WTC11 (cell line): ENCODE results near the gene FAM13B.

Source experiments
- CDX4 ChIP-seq: fragments of 250-450 bp; sonication (Bioruptor Pico); IDR thresholded peaks from 2 replicates; pipeline ENCODE4 v1.9.0; 2021; ENCODE audit warnings: moderate library complexity, mild to moderate bottlenecking, inconsistent platforms, borderline replicate concordance
- CREB1 ChIP-seq: sonication (generic); formaldehyde crosslinking; IDR thresholded peaks from 2 replicates; pipeline ENCODE4 v1.8.0; 2023; ENCODE audit warnings: mild to moderate bottlenecking, missing genetic modification reagents
- E2F1 ChIP-seq: sonication (generic); formaldehyde crosslinking; IDR thresholded peaks from 2 replicates; pipeline ENCODE4 v1.8.0; 2022; ENCODE audit warnings: mild to moderate bottlenecking, missing genetic modification reagents
- FOXJ3 ChIP-seq: sonication (generic); formaldehyde crosslinking; IDR thresholded peaks from 2 replicates; pipeline ENCODE4 v1.9.0; 2021; ENCODE audit warnings: missing genetic modification reagents, mild to moderate bottlenecking, borderline replicate concordance
- GTF2I ChIP-seq: fragments of 250-450 bp; sonication (Bioruptor Pico); conservative IDR thresholded peaks from 2 replicates; pipeline ENCODE4 v1.4.0; 2021; ENCODE audit warnings: mild to moderate bottlenecking
- MXD4 ChIP-seq: fragments of 250-450 bp; sonication (Bioruptor Pico); IDR thresholded peaks from 2 replicates; pipeline ENCODE4 v1.8.0; 2021; ENCODE audit warnings: mild to moderate bottlenecking, moderate library complexity, borderline replicate concordance
- NR2C2 ChIP-seq: sonication (generic); formaldehyde crosslinking; IDR thresholded peaks from 2 replicates; pipeline ENCODE4 v1.8.0; 2022; ENCODE audit warnings: mild to moderate bottlenecking, missing genetic modification reagents
- SMAD4 ChIP-seq: sonication (generic); formaldehyde crosslinking; IDR thresholded peaks from 2 replicates; pipeline ENCODE4 v1.8.0; 2022; ENCODE audit warnings: mild to moderate bottlenecking, missing genetic modification reagents
- USF2 ChIP-seq: sonication (generic); formaldehyde crosslinking; IDR thresholded peaks from 2 replicates; pipeline ENCODE4 v1.8.1; 2023; ENCODE audit warnings: mild to moderate bottlenecking, missing genetic modification reagents, moderate library complexity
- TF ChIP-seq, protein P1 (sequence below): fragments of 200-600 bp; IDR thresholded peaks from 2 replicates; pipeline ENCODE4 v1.8.0; 2022; ENCODE audit warnings: antibody characterized with exemption
- TF ChIP-seq, protein P2 (sequence below): sonication (generic); formaldehyde crosslinking; IDR thresholded peaks from 2 replicates; pipeline ENCODE4 v1.8.1; 2023; ENCODE audit warnings: mild to moderate bottlenecking, missing genetic modification reagents, borderline replicate concordance
- TF ChIP-seq, protein P3 (sequence below): fragments of 250-450 bp; sonication (Bioruptor Pico); IDR thresholded peaks from 2 replicates; pipeline ENCODE4 v1.8.0; 2021; ENCODE audit warnings: mild to moderate bottlenecking
- TF ChIP-seq, protein P4 (sequence below): sonication (generic); formaldehyde crosslinking; IDR thresholded peaks from 2 replicates; pipeline ENCODE4 v1.8.0; 2022; ENCODE audit warnings: mild to moderate bottlenecking, missing genetic modification reagents
- TF ChIP-seq, protein P5 (sequence below): sonication (generic); formaldehyde crosslinking; IDR thresholded peaks from 2 replicates; pipeline ENCODE4 v1.8.1; 2022; ENCODE audit warnings: low read depth, missing genetic modification reagents, borderline replicate concordance

DNA sequence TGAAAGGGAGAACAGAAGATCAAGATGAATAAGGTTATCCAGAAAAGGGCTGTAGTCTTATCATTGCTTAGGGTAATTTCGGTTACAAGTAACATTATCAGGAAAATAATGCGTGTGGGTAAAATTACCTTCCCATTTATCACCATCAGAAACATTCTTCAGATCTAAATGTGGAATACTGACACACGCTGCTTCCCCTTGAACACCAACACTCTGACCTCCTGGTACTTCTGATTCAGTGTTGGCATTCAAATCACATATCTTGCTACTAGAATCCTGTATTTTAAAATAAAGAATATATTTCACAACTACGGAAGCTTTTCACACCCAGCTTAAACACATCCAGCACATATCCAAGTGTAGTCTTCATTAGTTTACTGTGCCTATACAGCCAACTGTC, 73.4 kb downstream of the FAM13B start:
- TF ChIP-seq E2F1 (CRISPR knock-in tag) (no peak), MXD4 (no peak), USF2 (CRISPR knock-in tag) (no peak), NR2C2 (no peak), FOXJ3 (CRISPR knock-in tag) (no peak), CREB1 (no peak), SMAD4 (CRISPR knock-in tag) (no peak), GTF2I (CRISPR knock-in tag) (no peak), CDX4 (no peak)
- TF ChIP-seq, protein P1, sequence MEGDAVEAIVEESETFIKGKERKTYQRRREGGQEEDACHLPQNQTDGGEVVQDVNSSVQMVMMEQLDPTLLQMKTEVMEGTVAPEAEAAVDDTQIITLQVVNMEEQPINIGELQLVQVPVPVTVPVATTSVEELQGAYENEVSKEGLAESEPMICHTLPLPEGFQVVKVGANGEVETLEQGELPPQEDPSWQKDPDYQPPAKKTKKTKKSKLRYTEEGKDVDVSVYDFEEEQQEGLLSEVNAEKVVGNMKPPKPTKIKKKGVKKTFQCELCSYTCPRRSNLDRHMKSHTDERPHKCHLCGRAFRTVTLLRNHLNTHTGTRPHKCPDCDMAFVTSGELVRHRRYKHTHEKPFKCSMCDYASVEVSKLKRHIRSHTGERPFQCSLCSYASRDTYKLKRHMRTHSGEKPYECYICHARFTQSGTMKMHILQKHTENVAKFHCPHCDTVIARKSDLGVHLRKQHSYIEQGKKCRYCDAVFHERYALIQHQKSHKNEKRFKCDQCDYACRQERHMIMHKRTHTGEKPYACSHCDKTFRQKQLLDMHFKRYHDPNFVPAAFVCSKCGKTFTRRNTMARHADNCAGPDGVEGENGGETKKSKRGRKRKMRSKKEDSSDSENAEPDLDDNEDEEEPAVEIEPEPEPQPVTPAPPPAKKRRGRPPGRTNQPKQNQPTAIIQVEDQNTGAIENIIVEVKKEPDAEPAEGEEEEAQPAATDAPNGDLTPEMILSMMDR, result no peak
- TF ChIP-seq, protein P2, sequence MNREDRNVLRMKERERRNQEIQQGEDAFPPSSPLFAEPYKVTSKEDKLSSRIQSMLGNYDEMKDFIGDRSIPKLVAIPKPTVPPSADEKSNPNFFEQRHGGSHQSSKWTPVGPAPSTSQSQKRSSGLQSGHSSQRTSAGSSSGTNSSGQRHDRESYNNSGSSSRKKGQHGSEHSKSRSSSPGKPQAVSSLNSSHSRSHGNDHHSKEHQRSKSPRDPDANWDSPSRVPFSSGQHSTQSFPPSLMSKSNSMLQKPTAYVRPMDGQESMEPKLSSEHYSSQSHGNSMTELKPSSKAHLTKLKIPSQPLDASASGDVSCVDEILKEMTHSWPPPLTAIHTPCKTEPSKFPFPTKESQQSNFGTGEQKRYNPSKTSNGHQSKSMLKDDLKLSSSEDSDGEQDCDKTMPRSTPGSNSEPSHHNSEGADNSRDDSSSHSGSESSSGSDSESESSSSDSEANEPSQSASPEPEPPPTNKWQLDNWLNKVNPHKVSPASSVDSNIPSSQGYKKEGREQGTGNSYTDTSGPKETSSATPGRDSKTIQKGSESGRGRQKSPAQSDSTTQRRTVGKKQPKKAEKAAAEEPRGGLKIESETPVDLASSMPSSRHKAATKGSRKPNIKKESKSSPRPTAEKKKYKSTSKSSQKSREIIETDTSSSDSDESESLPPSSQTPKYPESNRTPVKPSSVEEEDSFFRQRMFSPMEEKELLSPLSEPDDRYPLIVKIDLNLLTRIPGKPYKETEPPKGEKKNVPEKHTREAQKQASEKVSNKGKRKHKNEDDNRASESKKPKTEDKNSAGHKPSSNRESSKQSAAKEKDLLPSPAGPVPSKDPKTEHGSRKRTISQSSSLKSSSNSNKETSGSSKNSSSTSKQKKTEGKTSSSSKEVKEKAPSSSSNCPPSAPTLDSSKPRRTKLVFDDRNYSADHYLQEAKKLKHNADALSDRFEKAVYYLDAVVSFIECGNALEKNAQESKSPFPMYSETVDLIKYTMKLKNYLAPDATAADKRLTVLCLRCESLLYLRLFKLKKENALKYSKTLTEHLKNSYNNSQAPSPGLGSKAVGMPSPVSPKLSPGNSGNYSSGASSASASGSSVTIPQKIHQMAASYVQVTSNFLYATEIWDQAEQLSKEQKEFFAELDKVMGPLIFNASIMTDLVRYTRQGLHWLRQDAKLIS (CRISPR knock-in tag), result no peak
- TF ChIP-seq, protein P3, sequence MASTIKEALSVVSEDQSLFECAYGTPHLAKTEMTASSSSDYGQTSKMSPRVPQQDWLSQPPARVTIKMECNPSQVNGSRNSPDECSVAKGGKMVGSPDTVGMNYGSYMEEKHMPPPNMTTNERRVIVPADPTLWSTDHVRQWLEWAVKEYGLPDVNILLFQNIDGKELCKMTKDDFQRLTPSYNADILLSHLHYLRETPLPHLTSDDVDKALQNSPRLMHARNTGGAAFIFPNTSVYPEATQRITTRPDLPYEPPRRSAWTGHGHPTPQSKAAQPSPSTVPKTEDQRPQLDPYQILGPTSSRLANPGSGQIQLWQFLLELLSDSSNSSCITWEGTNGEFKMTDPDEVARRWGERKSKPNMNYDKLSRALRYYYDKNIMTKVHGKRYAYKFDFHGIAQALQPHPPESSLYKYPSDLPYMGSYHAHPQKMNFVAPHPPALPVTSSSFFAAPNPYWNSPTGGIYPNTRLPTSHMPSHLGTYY (CRISPR knock-in tag), result no peak
- TF ChIP-seq, protein P4, sequence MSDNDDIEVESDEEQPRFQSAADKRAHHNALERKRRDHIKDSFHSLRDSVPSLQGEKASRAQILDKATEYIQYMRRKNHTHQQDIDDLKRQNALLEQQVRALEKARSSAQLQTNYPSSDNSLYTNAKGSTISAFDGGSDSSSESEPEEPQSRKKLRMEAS (CRISPR knock-in tag), result no peak
- TF ChIP-seq, protein P5, sequence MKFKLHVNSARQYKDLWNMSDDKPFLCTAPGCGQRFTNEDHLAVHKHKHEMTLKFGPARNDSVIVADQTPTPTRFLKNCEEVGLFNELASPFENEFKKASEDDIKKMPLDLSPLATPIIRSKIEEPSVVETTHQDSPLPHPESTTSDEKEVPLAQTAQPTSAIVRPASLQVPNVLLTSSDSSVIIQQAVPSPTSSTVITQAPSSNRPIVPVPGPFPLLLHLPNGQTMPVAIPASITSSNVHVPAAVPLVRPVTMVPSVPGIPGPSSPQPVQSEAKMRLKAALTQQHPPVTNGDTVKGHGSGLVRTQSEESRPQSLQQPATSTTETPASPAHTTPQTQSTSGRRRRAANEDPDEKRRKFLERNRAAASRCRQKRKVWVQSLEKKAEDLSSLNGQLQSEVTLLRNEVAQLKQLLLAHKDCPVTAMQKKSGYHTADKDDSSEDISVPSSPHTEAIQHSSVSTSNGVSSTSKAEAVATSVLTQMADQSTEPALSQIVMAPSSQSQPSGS (CRISPR knock-in tag), result no peak
